ENCODE results near the gene FAM47B. TPM values are rescaled to one million over a fixed set of nuclear protein-coding genes. Genes with fewer than 3 reads are reported as not detected.

FAM47B gene
- not detected in 2 replicates for total RNA-seq

DNA sequence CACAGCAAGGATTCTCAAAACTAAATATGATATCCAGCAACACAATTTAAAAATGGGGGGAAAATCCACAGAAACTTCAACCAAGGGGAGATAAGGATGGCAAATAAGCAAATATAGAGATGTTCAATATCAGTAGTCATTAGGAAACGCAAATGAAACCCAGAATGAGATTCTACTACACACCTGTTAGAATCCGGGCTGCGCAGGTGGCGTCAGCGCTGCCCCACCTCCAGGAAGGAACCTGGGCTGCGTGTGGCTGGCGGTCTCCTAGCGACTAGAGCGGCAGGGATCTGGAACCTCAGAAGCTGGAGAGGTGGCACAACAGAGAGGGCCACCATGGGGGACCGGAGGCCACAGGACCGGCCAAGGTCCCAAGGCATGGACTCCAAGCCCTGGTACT lies at the start of gene FAM47B:
FAM47B (plus strand) TSS at position 301 of the 400 bp plus-strand sequence; CDS start at position 337, 36 bp downstream.

